ENCODE measurements around the gene PPT2. TPM values are rescaled to one million over a fixed set of nuclear protein-coding genes. Genes with fewer than 3 reads are reported as not detected.

The PPT2 gene
- total RNA-seq, 1 experiment from 2014 or later, result 70.9 TPM

- intact Hi-C loops (cut with micrococcal nuclease; ENCODE audit: unreplicated experiment), result no loop called here
- POLR2A ChIA-PET (ENCODE audit: low non-redundant PET), result no interaction called here
- TF ChIP-seq EZH2 (IDR thresholded peaks at IDR 0.05; ENCODE audit: borderline replicate concordance, low read depth, low read length, poor library complexity, severe bottlenecking) (no peak), CTCF (conservative IDR thresholded peaks at IDR 0.05; ENCODE audit: low read depth, low read length) (no peak)
- Histone ChIP-seq H3K9me3 (ENCODE audit: low read depth, low read length, poor library complexity, severe bottlenecking) (no peaks in the 10 kb centered on the region), H3K27ac (ENCODE audit: low read depth, low read length, poor library complexity, severe bottlenecking) (no peak overlapping the region), H3K36me3 (ENCODE audit: insufficient read depth, low read length, poor library complexity, severe bottlenecking) (peaks cover 11% of the 10 kb centered on the region), H3K4me1 (ENCODE audit: insufficient read depth, low read length, poor library complexity, severe bottlenecking) (peaks cover 11% of the 10 kb centered on the region), H3K27me3 (replicated peaks; ENCODE audit: insufficient read depth, low read depth, low read length, poor library complexity) (peaks cover 5% of the 10 kb centered on the region), H3K4me3 (ENCODE audit: low read depth, low read length, poor library complexity, severe bottlenecking) (no peak overlapping the region)
- no peak for DNase-seq (ENCODE audit: low spot score)
- CTCF ChIA-PET, result no interaction called here
- no TSS peak for BruUV-seq (replicated peaks)
Measured at GRCh38 chr6:32112431-32112980, 41.4 kb upstream of the PPT2 start.

- TF ChIP-seq EZH2 (IDR thresholded peaks at IDR 0.05; ENCODE audit: borderline replicate concordance, low read depth, low read length, poor library complexity, severe bottlenecking), result no peak
- no peak for TF ChIP-seq CTCF (conservative IDR thresholded peaks at IDR 0.05; ENCODE audit: low read depth, low read length)
- Histone ChIP-seq H3K27ac (ENCODE audit: low read depth, low read length, poor library complexity, severe bottlenecking) (no peak overlapping the region), H3K4me1 (ENCODE audit: insufficient read depth, low read length, poor library complexity, severe bottlenecking) (peaks cover 3% of the 10 kb centered on the region), H3K27me3 (replicated peaks; ENCODE audit: insufficient read depth, low read depth, low read length, poor library complexity) (peaks cover 5% of the 10 kb centered on the region), H3K4me3 (ENCODE audit: low read depth, low read length, poor library complexity, severe bottlenecking) (no peak overlapping the region), H3K9me3 (ENCODE audit: low read depth, low read length, poor library complexity, severe bottlenecking) (no peaks in the 10 kb centered on the region), H3K36me3 (ENCODE audit: insufficient read depth, low read length, poor library complexity, severe bottlenecking) (peaks cover 22% of the 10 kb centered on the region)
- POLR2A ChIA-PET (ENCODE audit: low non-redundant PET), result no interaction called here
- CTCF ChIA-PET, result no interaction called here
- intact Hi-C loops (cut with micrococcal nuclease; ENCODE audit: unreplicated experiment), result no loop called here
- DNase-seq (ENCODE audit: low spot score), result no peak
- no TSS peak for BruUV-seq (replicated peaks)
Measured at GRCh38 chr6:32113386-32114352, 40.3 kb upstream of the PPT2 start.

- CTCF ChIA-PET, result no interaction called here
- no peak for TF ChIP-seq CTCF (conservative IDR thresholded peaks at IDR 0.05; ENCODE audit: low read depth, low read length)
- no peak for TF ChIP-seq EZH2 (IDR thresholded peaks at IDR 0.05; ENCODE audit: borderline replicate concordance, low read depth, low read length, poor library complexity, severe bottlenecking)
- H3K4me3 ChIP-seq (ENCODE audit: low read depth, low read length, poor library complexity, severe bottlenecking), result no peak overlapping the region
- H3K4me1 ChIP-seq (ENCODE audit: insufficient read depth, low read length, poor library complexity, severe bottlenecking), result no peaks in the 10 kb centered on the region
- peaks cover 23% of the 10 kb centered on the region for H3K36me3 ChIP-seq (ENCODE audit: insufficient read depth, low read length, poor library complexity, severe bottlenecking)
- H3K27me3 ChIP-seq (replicated peaks; ENCODE audit: insufficient read depth, low read depth, low read length, poor library complexity), result no peaks in the 10 kb centered on the region
- H3K27ac ChIP-seq (ENCODE audit: low read depth, low read length, poor library complexity, severe bottlenecking), result no peak overlapping the region
- intact Hi-C loops (cut with micrococcal nuclease; ENCODE audit: unreplicated experiment), result loop anchor here (5.0 kb wide), 1 partner anchor 128 kb away; no protein-coding TSS in a partner anchor
- BruUV-seq (replicated peaks), result no TSS peak
- POLR2A ChIA-PET (ENCODE audit: low non-redundant PET), result interaction anchor here (0.6 kb wide), 1 partner anchor 41 kb away, joined by 3 read pairs; no protein-coding TSS in a partner anchor
- H3K9me3 ChIP-seq (ENCODE audit: low read depth, low read length, poor library complexity, severe bottlenecking), result no peaks in the 10 kb centered on the region
- DNase-seq (ENCODE audit: low spot score), result no peak
Measured at GRCh38 chr6:32114796-32115195, 39.1 kb upstream of the PPT2 start.
